Measurements from ENCODE around the gene ARHGAP25. TPM values are rescaled to one million over a fixed set of nuclear protein-coding genes. Genes with fewer than 3 reads are reported as not detected.

Gene ARHGAP25
- total RNA-seq, 2 experiments from 2014 or later, result 18.6 to 43.8 TPM

DNA sequence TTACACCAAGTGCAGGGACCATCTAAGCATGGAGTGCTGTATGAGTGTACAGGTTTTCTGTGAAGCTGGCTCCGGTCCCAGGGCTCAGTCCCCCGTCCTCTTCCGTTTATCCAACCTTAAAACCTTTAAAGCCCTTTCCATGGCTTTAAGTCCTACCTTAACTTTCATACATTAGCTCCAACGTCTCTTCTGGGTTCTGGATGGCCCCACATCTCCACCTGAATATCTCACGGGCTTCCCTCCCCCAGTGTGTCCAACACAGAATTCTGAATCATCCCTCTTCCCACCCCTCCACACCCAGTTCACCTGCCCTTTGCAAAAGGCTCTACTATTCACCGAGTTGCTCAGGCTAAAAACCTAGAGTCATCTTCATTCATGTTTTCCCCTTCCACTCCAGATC is 12.8 kb downstream of the ARHGAP25 start:
- POLR2A ChIA-PET, result interaction anchor here (0.8 to 3.2 kb wide), 2 partner anchors 9 to 15 kb away, joined by 3 to 14 read pairs; no protein-coding TSS in a partner anchor
- H4K20me1 ChIP-seq (ENCODE audit: insufficient read depth, low read length), result no peaks in the 10 kb centered on the region
- H2AFZ ChIP-seq (ENCODE audit: low read length), result no peak overlapping the region; the same call in 1 of the 2 replicates
- peaks cover 17% of the 10 kb centered on the region for H3K36me3 ChIP-seq (ENCODE audit: insufficient read depth, low read length)
- peaks cover 37% of the 10 kb centered on the region; the same call in 1 of the 2 replicates for H3K79me2 ChIP-seq (ENCODE audit: insufficient read depth, low read depth, low read length)
- BruUV-seq (replicated peaks), result no TSS peak
- no peak overlapping the region for H3K4me3 ChIP-seq (ENCODE audit: low read depth, low read length, poor library complexity, severe bottlenecking)
- H3K4me2 ChIP-seq (ENCODE audit: low read length), result peak overlapping the region; percentile 33; the same call in 1 of the 2 replicates
- no peak for TF ChIP-seq EZH2phosphoT487 (IDR thresholded peaks at IDR 0.05; ENCODE audit: borderline replicate concordance, low read depth, low read length)
- TF ChIP-seq, protein P1, sequence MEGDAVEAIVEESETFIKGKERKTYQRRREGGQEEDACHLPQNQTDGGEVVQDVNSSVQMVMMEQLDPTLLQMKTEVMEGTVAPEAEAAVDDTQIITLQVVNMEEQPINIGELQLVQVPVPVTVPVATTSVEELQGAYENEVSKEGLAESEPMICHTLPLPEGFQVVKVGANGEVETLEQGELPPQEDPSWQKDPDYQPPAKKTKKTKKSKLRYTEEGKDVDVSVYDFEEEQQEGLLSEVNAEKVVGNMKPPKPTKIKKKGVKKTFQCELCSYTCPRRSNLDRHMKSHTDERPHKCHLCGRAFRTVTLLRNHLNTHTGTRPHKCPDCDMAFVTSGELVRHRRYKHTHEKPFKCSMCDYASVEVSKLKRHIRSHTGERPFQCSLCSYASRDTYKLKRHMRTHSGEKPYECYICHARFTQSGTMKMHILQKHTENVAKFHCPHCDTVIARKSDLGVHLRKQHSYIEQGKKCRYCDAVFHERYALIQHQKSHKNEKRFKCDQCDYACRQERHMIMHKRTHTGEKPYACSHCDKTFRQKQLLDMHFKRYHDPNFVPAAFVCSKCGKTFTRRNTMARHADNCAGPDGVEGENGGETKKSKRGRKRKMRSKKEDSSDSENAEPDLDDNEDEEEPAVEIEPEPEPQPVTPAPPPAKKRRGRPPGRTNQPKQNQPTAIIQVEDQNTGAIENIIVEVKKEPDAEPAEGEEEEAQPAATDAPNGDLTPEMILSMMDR (conservative IDR thresholded peaks at IDR 0.05; ENCODE audit: low read length), result no peak
- CTCF ChIA-PET (ENCODE audit: unreplicated experiment), result no interaction called here
- no peaks in the 10 kb centered on the region for H3K9me2 ChIP-seq (ENCODE audit: insufficient read depth, low read length)
- DNase-seq (ENCODE audit: low spot score), result no peak
- peaks cover 71% of the 10 kb centered on the region for H3K4me1 ChIP-seq (ENCODE audit: insufficient read depth, low read length, poor library complexity, severe bottlenecking)
- H3K27ac ChIP-seq (ENCODE audit: low read depth, low read length, poor library complexity, severe bottlenecking), result no peak overlapping the region
- no peaks in the 10 kb centered on the region for H3K9me3 ChIP-seq (ENCODE audit: low read length)
- intact Hi-C loops (cut with micrococcal nuclease; ENCODE audit: unreplicated experiment), result no loop called here

DNA sequence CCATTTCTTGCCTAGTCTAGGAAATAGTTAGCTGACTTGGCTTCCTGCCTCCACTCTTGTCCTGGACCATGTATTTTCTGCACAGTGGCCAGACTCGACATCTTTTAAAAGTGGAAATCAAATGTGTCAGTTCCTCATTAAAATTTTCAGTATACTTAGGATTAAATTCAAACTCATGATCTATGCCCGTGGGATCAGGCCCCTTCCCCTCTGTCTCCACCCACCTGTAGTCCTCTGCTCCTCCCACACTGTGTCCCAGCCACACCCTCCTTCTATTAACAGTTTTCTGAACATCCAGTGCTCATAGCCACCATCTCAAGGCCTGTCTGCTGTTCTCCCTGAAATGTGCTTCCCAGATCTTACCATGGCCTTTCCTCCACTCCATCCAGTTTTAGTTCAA is 13.3 kb downstream of the ARHGAP25 start:
- ChIA-PET CTCF (ENCODE audit: unreplicated experiment) (interaction anchor here (1.1 to 1.4 kb wide), 3 partner anchors 10 to 160 kb away, joined by 3 to 5 read pairs (median 4); no protein-coding TSS in a partner anchor), POLR2A (interaction anchor here (0.8 to 3.2 kb wide), 5 partner anchors 9 to 39 kb away, joined by 3 to 14 read pairs (median 3); no protein-coding TSS in a partner anchor)
- Histone ChIP-seq H3K9me2 (ENCODE audit: insufficient read depth, low read length) (no peaks in the 10 kb centered on the region), H2AFZ (ENCODE audit: low read length) (no peak overlapping the region; the same call in 1 of the 2 replicates), H4K20me1 (ENCODE audit: insufficient read depth, low read length) (no peaks in the 10 kb centered on the region), H3K4me1 (ENCODE audit: insufficient read depth, low read length, poor library complexity, severe bottlenecking) (peaks cover 68% of the 10 kb centered on the region), H3K9me3 (ENCODE audit: low read length) (no peaks in the 10 kb centered on the region), H3K79me2 (ENCODE audit: insufficient read depth, low read depth, low read length) (peaks cover 35% of the 10 kb centered on the region; the same call in 1 of the 2 replicates), H3K4me2 (ENCODE audit: low read length) (peak overlapping the region; percentile 33), H3K36me3 (ENCODE audit: insufficient read depth, low read length) (peaks cover 17% of the 10 kb centered on the region), H3K4me3 (ENCODE audit: low read depth, low read length, poor library complexity, severe bottlenecking) (no peak overlapping the region), H3K27ac (ENCODE audit: low read depth, low read length, poor library complexity, severe bottlenecking) (no peak overlapping the region)
- intact Hi-C loops (cut with micrococcal nuclease; ENCODE audit: unreplicated experiment), result no loop called here
- TF ChIP-seq EZH2phosphoT487 (IDR thresholded peaks at IDR 0.05; ENCODE audit: borderline replicate concordance, low read depth, low read length), result no peak
- no peak for DNase-seq (ENCODE audit: low spot score)
- BruUV-seq (replicated peaks), result no TSS peak

DNA sequence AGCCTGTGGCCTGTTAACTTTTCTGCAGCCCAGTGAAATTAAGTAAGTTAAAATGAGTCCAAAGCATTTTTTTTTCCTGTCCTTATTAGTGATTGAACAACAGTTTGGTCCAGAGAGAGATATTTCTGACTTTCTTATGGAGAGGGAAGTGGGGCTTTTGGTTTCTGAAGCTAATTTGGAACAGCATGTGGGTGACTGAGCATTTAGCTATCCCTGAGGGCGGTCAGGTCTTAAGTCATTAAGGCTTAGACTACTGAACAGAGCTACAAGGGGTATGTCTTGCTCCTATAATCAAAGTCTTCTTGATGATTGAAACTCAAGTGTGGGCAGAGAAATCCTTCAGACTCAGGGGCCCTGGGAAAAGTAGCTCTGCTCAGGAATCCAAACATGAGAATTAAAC is 14.0 kb downstream of the ARHGAP25 start:
- H3K9me3 ChIP-seq (ENCODE audit: low read length), result no peaks in the 10 kb centered on the region
- no peaks in the 10 kb centered on the region for H4K20me1 ChIP-seq (ENCODE audit: insufficient read depth, low read length)
- H3K4me2 ChIP-seq (ENCODE audit: low read length), result peak overlapping the region; percentile 33
- POLR2A ChIA-PET, result interaction anchor here (0.6 to 3.2 kb wide), 8 partner anchors 9 to 159 kb away, joined by 3 to 14 read pairs (median 4); no protein-coding TSS in a partner anchor
- no peak overlapping the region for H2AFZ ChIP-seq (ENCODE audit: low read length)
- no peak for DNase-seq (ENCODE audit: low spot score)
- H3K27ac ChIP-seq (ENCODE audit: low read depth, low read length, poor library complexity, severe bottlenecking), result no peak overlapping the region
- peaks cover 61% of the 10 kb centered on the region for H3K4me1 ChIP-seq (ENCODE audit: insufficient read depth, low read length, poor library complexity, severe bottlenecking)
- H3K4me3 ChIP-seq (ENCODE audit: low read depth, low read length, poor library complexity, severe bottlenecking), result no peak overlapping the region
- H3K36me3 ChIP-seq (ENCODE audit: insufficient read depth, low read length), result peaks cover 22% of the 10 kb centered on the region
- TF ChIP-seq EZH2phosphoT487 (IDR thresholded peaks at IDR 0.05; ENCODE audit: borderline replicate concordance, low read depth, low read length), result no peak
- TF ChIP-seq, protein P1 (conservative IDR thresholded peaks at IDR 0.05; ENCODE audit: low read length), result no peak
- CTCF ChIA-PET (ENCODE audit: unreplicated experiment), result interaction anchor here (0.8 to 1.4 kb wide), 4 partner anchors 11 to 159 kb away, joined by 3 to 5 read pairs (median 4); partner anchors contain the start of gene ARHGAP25
- H3K79me2 ChIP-seq (ENCODE audit: insufficient read depth, low read depth, low read length), result peaks cover 31% of the 10 kb centered on the region; the same call in 1 of the 2 replicates
- H3K9me2 ChIP-seq (ENCODE audit: insufficient read depth, low read length), result no peaks in the 10 kb centered on the region
- no TSS peak for BruUV-seq (replicated peaks)
- intact Hi-C loops (cut with micrococcal nuclease; ENCODE audit: unreplicated experiment), result no loop called here
